Fibroblast of lung (primary cell): ENCODE measurements around the gene GRIN2A. TPM values are rescaled to one million over a fixed set of nuclear protein-coding genes. Genes with fewer than 3 reads are reported as not detected.

Experiments
- DNase-seq, 2 donors: peaks; one replicate each; pipeline versions ENCODE4 v3.0.0 to v3.0.0-alpha.2; 2010; ENCODE audit warnings: low read depth in 2 of 2
- H2AFZ ChIP-seq: 2 replicates; pipeline ENCODE4 v1.5.1; 2012; ENCODE audit warnings: low read length, control low read depth, inconsistent platforms
- H3K27ac ChIP-seq: 2 replicates; pipeline ENCODE4 v1.5.1; 2011; ENCODE audit warnings: low read length, control low read depth; ENCODE audit not compliant: insufficient read depth
- H3K27me3 ChIP-seq: 2 replicates; pipeline ENCODE4 v1.5.1; 2011; ENCODE audit warnings: mild to moderate bottlenecking, low read length; ENCODE audit not compliant: control insufficient read depth, insufficient read depth
- H3K36me3 ChIP-seq: 2 replicates; pipeline ENCODE4 v1.5.1; 2011; ENCODE audit warnings: low read length; ENCODE audit not compliant: control insufficient read depth, insufficient read depth
- H3K4me1 ChIP-seq: 2 replicates; pipeline ENCODE4 v1.5.1; 2011; ENCODE audit warnings: low read length; ENCODE audit not compliant: control insufficient read depth, insufficient read depth; ENCODE audit errors: extremely low read depth
- H3K4me2 ChIP-seq: 2 replicates; pipeline ENCODE4 v1.5.1; 2011; ENCODE audit warnings: low read length, control low read depth; ENCODE audit not compliant: insufficient read depth; ENCODE audit errors: extremely low read depth
- H3K4me3 ChIP-seq, 4 experiments: fragments of 200-600 bp in 1 of 4; sonication (generic) in 1 of 4; replicated peaks in 1 of 4; 2 replicates each; pipeline ENCODE4 v1.5.1; 2011 to 2016; ENCODE audit warnings: low read length in 4 of 4, low read depth in 3 of 4, mild to moderate bottlenecking in 3 of 4, control low read depth in 2 of 4, inconsistent platforms in 1 of 4, mixed read lengths in 1 of 4; ENCODE audit not compliant: insufficient read depth in 1 of 4; ENCODE audit errors: control extremely low read depth in 1 of 4
- H3K79me2 ChIP-seq: 2 replicates; pipeline ENCODE4 v1.5.1; 2012; ENCODE audit warnings: mild to moderate bottlenecking, low read length, inconsistent platforms; ENCODE audit not compliant: control insufficient read depth, insufficient read depth
- H3K9ac ChIP-seq: 2 replicates; pipeline ENCODE4 v1.5.1; 2011; ENCODE audit warnings: mild to moderate bottlenecking, low read length, control low read depth; ENCODE audit not compliant: insufficient read depth
- H3K9me3 ChIP-seq: 2 replicates; pipeline ENCODE4 v1.5.1; 2012; ENCODE audit warnings: low read depth, low read length; ENCODE audit not compliant: control insufficient read depth, insufficient read depth
- H4K20me1 ChIP-seq: 2 replicates; pipeline ENCODE4 v1.5.1; 2011; ENCODE audit warnings: low read length; ENCODE audit not compliant: control insufficient read depth, insufficient read depth; ENCODE audit errors: extremely low read depth
- CTCF ChIP-seq, 2 donors: IDR thresholded peaks in 1 of 2; conservative IDR thresholded peaks in 1 of 2; 1 replicate in 1 of 2; 2 replicates in 1 of 2; pipeline ENCODE4 v1.5.1; 2011 to 2012; ENCODE audit warnings: low read length in 2 of 2, control low read depth in 1 of 2, inconsistent platforms in 1 of 2, low read depth in 1 of 2, mild to moderate bottlenecking in 1 of 2
- EZH2 ChIP-seq: IDR thresholded peaks from 2 replicates; pipeline ENCODE4 v1.5.1; 2012; ENCODE audit warnings: low read length, control low read depth, mild to moderate bottlenecking; ENCODE audit errors: missing control alignments
- polyA plus RNA-seq, 2 donors: library from polyadenylated mRNA; depleted of rRNA in 1 of 2; stranded (reverse) in 1 of 2; unstranded in 1 of 2; fragments of >200 nt; gene quantifications; 2 replicates each; pipeline ENCODE4 v1.2.1, GENCODE V29; 2011 to 2012; ENCODE audit warnings: missing spikeins in 1 of 2
- total RNA-seq: library from RNA; depleted of rRNA; stranded (reverse); fragments of >200 nt; gene quantifications from 2 replicates; pipeline ENCODE4 v1.2.1, GENCODE V29; 2014

Gene GRIN2A
- total and polyA plus RNA-seq, 2 donors (not counting 1 experiment from before 2014, with no cell fraction given): 0.15 to 0.33 TPM

GRCh38 chr16:9992441-9992840, 189.8 kb downstream of the GRIN2A start:
- Histone ChIP-seq H3K27me3 (no peaks in the 10 kb centered on the region), H3K9ac (no peak overlapping the region), H3K79me2 (no peaks in the 10 kb centered on the region), H2AFZ (no peak overlapping the region), H3K4me3 (no peak overlapping the region), H3K27ac (no peak overlapping the region), H3K9me3 (no peaks in the 10 kb centered on the region), H4K20me1 (no peaks in the 10 kb centered on the region), H3K4me1 (no peaks in the 10 kb centered on the region), H3K36me3 (no peaks in the 10 kb centered on the region), H3K4me2 (no peak overlapping the region)
- no peak for DNase-seq
- TF ChIP-seq CTCF (conservative IDR thresholded peaks at IDR 0.05 in 1 of 2, IDR thresholded peaks at IDR 0.05 in 1 of 2; ENCODE audit: low read depth in 1 of 2, low read length in 2 of 2) (no peak), EZH2 (no peak)

GRCh38 chr16:9980981-9981380, 201.2 kb downstream of the GRIN2A start:
- H4K20me1 ChIP-seq: no peaks in the 10 kb centered on the region
- TF ChIP-seq EZH2 (no peak), CTCF (conservative IDR thresholded peaks at IDR 0.05 in 1 of 2, IDR thresholded peaks at IDR 0.05 in 1 of 2; ENCODE audit: low read depth in 1 of 2, low read length in 2 of 2) (no peak)
- H3K9ac ChIP-seq: no peak overlapping the region
- H3K4me1 ChIP-seq: no peaks in the 10 kb centered on the region
- no peak overlapping the region for H2AFZ ChIP-seq
- no peak overlapping the region for H3K4me3 ChIP-seq
- no peaks in the 10 kb centered on the region for H3K36me3 ChIP-seq
- no peaks in the 10 kb centered on the region for H3K9me3 ChIP-seq
- H3K27me3 ChIP-seq: no peaks in the 10 kb centered on the region
- DNase-seq: no peak
- H3K4me2 ChIP-seq: no peak overlapping the region
- no peaks in the 10 kb centered on the region for H3K79me2 ChIP-seq
- H3K27ac ChIP-seq: no peak overlapping the region

- H3K9ac ChIP-seq: no peak overlapping the region
- no peaks in the 10 kb centered on the region for H3K36me3 ChIP-seq
- no peak overlapping the region for H3K4me3 ChIP-seq
- no peaks in the 10 kb centered on the region for H3K9me3 ChIP-seq
- TF ChIP-seq CTCF (conservative IDR thresholded peaks at IDR 0.05 in 1 of 2, IDR thresholded peaks at IDR 0.05 in 1 of 2; ENCODE audit: low read depth in 1 of 2, low read length in 2 of 2): no peak
- no peak for TF ChIP-seq EZH2
- no peaks in the 10 kb centered on the region for H3K79me2 ChIP-seq
- no peak overlapping the region for H3K4me2 ChIP-seq
- no peaks in the 10 kb centered on the region for H3K27me3 ChIP-seq
- no peaks in the 10 kb centered on the region for H4K20me1 ChIP-seq
- no peak overlapping the region for H2AFZ ChIP-seq
- H3K27ac ChIP-seq: no peak overlapping the region
- DNase-seq: no peak
- H3K4me1 ChIP-seq: no peaks in the 10 kb centered on the region
Observed at GRCh38 chr16:9978160-9978725, 204.0 kb downstream of the GRIN2A start.
